Activated B cell treated with CpG ODN at 0.5 μM for 24 hours (primary cell): ENCODE results near the gene FMN1. TPM values are rescaled to one million over a fixed set of nuclear protein-coding genes. Genes with fewer than 3 reads are reported as not detected.

Experiments used
- ATAC-seq: fragments of 200-7000 bp; cut with Tn5 transposase; one replicate; pipeline ENCODE4 v1.10.0; 2021; ENCODE audit warnings: low read depth, mild to moderate bottlenecking, moderate library complexity
- CTCF ChIA-PET: fragments of 350-600 bp; sonication (Branson Sonifier 250); formaldehyde crosslinking; loops from one replicate; lab custom pipeline; 2021; ENCODE audit warnings: antibody characterized with exemption; lab: Charles Lee
- POLR2A ChIA-PET: fragments of 350-600 bp; sonication (Branson Sonifier 250); formaldehyde crosslinking; loops from one replicate; lab custom pipeline; 2021; ENCODE audit warnings: antibody characterized with exemption; lab: Charles Lee
- DNase-seq: peaks from one replicate; pipeline ENCODE4 v3.0.0; 2022
- H3K27ac Mint-ChIP-seq: one replicate; pipeline ENCODE4 v1.8.0; 2020; ENCODE audit warnings: mixed read lengths
- H3K27me3 Mint-ChIP-seq: one replicate; pipeline ENCODE4 v1.8.0; 2021; ENCODE audit warnings: mixed read lengths
- H3K36me3 Mint-ChIP-seq: one replicate; pipeline ENCODE4 v1.8.0; 2021; ENCODE audit warnings: low read depth, mixed read lengths
- H3K4me1 Mint-ChIP-seq: one replicate; pipeline ENCODE4 v1.8.0; 2021; ENCODE audit warnings: mixed read lengths
- H3K4me3 Mint-ChIP-seq: one replicate; pipeline ENCODE4 v1.8.0; 2020; ENCODE audit warnings: mild to moderate bottlenecking, mixed read lengths
- H3K9me3 Mint-ChIP-seq: one replicate; pipeline ENCODE4 v1.8.0; 2020; ENCODE audit warnings: mixed read lengths
- intact Hi-C: fragments of 100-400 bp; cut with micrococcal nuclease; formaldehyde crosslinking; loops from one replicate; pipeline ENCODE4 v1.15.1; 2024
- total RNA-seq: library from RNA; stranded (reverse); gene quantifications from 2 replicates; pipeline ENCODE4 v1.2.3, GENCODE V29; 2022
- TF ChIP-seq, protein P1 (sequence below): fragments of 200-600 bp; IDR thresholded peaks from one replicate; pipeline ENCODE4 v1.8.0; 2022; ENCODE audit warnings: antibody characterized with exemption, mild to moderate bottlenecking

FMN1 gene
- total RNA-seq, 1 donor from 2014 or later = 0.80 TPM

- ChIA-PET POLR2A (no interaction called here), CTCF (no interaction called here)
- no peak overlapping the region for H3K4me3 Mint-ChIP-seq
- TF ChIP-seq, protein P1, sequence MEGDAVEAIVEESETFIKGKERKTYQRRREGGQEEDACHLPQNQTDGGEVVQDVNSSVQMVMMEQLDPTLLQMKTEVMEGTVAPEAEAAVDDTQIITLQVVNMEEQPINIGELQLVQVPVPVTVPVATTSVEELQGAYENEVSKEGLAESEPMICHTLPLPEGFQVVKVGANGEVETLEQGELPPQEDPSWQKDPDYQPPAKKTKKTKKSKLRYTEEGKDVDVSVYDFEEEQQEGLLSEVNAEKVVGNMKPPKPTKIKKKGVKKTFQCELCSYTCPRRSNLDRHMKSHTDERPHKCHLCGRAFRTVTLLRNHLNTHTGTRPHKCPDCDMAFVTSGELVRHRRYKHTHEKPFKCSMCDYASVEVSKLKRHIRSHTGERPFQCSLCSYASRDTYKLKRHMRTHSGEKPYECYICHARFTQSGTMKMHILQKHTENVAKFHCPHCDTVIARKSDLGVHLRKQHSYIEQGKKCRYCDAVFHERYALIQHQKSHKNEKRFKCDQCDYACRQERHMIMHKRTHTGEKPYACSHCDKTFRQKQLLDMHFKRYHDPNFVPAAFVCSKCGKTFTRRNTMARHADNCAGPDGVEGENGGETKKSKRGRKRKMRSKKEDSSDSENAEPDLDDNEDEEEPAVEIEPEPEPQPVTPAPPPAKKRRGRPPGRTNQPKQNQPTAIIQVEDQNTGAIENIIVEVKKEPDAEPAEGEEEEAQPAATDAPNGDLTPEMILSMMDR = no peak
- H3K27ac Mint-ChIP-seq = no peak overlapping the region
- H3K9me3 Mint-ChIP-seq = peaks cover 10% of the 10 kb centered on the region
- ATAC-seq (no peak), DNase-seq (no peak)
- H3K27me3 Mint-ChIP-seq = peaks cover 18% of the 10 kb centered on the region
- H3K4me1 Mint-ChIP-seq = no peaks in the 10 kb centered on the region
- no peaks in the 10 kb centered on the region for H3K36me3 Mint-ChIP-seq
- intact Hi-C loops = no loop called here
These were observed 390.9 kb downstream of the FMN1 start for GRCh38 chr15:32803631-32804030.

- POLR2A ChIA-PET = no interaction called here
- ATAC-seq = no peak
- CTCF ChIA-PET = no interaction called here
These were observed 392.1 kb downstream of the FMN1 start for GRCh38 chr15:32802286-32802936.

DNA sequence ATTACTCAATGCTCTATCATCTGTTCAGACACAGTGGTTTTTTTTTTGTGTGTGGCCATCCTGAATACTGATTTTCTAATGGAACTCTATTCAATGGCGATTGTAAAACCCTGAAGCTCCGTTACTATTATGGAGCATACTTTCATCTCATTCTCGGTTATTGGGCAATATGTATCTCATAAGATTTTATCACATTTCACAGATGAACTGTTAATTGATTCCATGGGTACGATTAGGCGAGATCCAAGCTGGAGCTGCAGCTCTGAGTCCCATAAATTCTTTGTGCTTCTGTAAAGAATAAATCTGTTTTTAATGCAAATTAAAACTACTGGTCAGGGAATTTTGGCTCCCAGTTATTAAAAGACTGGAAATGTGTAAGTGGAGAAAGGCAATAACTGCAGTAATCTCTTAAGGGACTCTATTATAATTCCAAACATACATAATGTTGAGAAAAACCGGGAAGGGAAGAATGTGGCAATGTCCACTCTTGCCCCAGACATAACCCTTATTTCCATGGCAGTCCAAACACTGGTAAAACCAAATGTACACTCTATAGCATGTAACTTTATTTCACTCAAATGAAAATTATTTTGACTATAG is 394.5 kb downstream of the FMN1 start:
- intact Hi-C loops = no loop called here
- Mint-ChIP-seq H3K4me1 (no peaks in the 10 kb centered on the region), H3K9me3 (peaks cover 10% of the 10 kb centered on the region), H3K27ac (no peak overlapping the region), H3K4me3 (no peak overlapping the region), H3K36me3 (no peaks in the 10 kb centered on the region), H3K27me3 (peaks cover 12% of the 10 kb centered on the region)
- no peak for ATAC-seq
- no peak for DNase-seq
- TF ChIP-seq, protein P1 = no peak
- ChIA-PET CTCF (no interaction called here), POLR2A (no interaction called here)

More at GRCh38 chr15:32802286-32802936, 392.1 kb downstream of the FMN1 start:
- TF ChIP-seq, protein P1 = no peak
- peaks cover 10% of the 10 kb centered on the region for H3K9me3 Mint-ChIP-seq
- intact Hi-C loops = no loop called here
- H3K4me1 Mint-ChIP-seq = no peaks in the 10 kb centered on the region
- H3K27me3 Mint-ChIP-seq = peaks cover 18% of the 10 kb centered on the region
- no peak overlapping the region for H3K27ac Mint-ChIP-seq
- no peak overlapping the region for H3K4me3 Mint-ChIP-seq
- no peaks in the 10 kb centered on the region for H3K36me3 Mint-ChIP-seq
- no peak for DNase-seq

DNA sequence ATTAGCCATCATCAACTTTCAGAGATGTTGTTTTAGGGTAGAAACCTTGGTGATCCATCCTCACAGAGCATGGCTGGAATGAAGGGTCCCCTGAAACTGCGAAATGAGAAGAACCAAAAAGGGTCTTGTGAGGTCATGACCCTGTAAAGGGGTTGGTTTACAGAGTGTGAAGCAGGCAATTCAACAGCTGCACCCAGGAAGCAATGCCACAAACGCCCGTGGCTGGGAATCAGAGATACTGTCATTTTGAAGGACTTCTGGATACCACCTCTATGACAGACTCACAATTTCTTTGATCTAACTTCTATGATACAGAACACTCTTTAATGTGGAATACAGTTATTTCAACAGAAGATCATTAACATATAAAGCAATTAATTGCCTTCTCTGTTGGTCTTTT is 397.7 kb downstream of the FMN1 start:
- TF ChIP-seq, protein P1 = no peak
- Mint-ChIP-seq H3K27ac (no peak overlapping the region), H3K36me3 (no peaks in the 10 kb centered on the region), H3K27me3 (peaks cover 3% of the 10 kb centered on the region), H3K9me3 (no peaks in the 10 kb centered on the region), H3K4me1 (no peaks in the 10 kb centered on the region), H3K4me3 (no peak overlapping the region)
- DNase-seq (no peak), ATAC-seq (no peak)
- intact Hi-C loops = no loop called here
- ChIA-PET POLR2A (no interaction called here), CTCF (no interaction called here)

DNA sequence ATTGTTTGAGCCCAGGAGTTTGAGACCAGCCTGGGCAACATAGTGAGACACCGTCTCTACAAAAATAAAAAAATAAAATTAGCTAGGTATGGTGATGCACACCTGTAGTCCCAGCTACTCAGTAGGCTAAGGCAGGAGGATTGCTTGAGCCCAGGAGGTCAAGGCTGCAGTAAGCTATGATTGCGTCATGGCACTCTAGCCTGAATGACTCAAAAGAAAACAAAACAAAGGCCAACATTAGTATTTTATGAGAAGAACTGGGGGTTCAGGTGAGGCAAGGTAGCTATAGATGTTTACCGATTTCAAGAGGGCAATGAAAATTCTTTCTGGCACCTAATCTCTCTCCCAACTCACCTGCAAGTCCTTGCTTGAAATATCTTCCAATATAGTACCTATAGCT is 399.5 kb downstream of the FMN1 start:
- ChIA-PET CTCF (no interaction called here), POLR2A (no interaction called here)
- Mint-ChIP-seq H3K27ac (no peak overlapping the region), H3K9me3 (no peaks in the 10 kb centered on the region), H3K36me3 (no peaks in the 10 kb centered on the region), H3K27me3 (peaks cover 4% of the 10 kb centered on the region), H3K4me1 (no peaks in the 10 kb centered on the region), H3K4me3 (no peak overlapping the region)
- ATAC-seq (no peak), DNase-seq (no peak)
- TF ChIP-seq, protein P1 = no peak
- intact Hi-C loops = no loop called here
